ENCODE results near the gene SND1. TPM values are rescaled to one million over a fixed set of nuclear protein-coding genes. Genes with fewer than 3 reads are reported as not detected.
"Not testable (repeated sequence)": the region's sequence is repeated elsewhere in the genome, so short reads cannot be mapped to it uniquely, and the experiment has no call there.

Gene SND1
- polyA plus RNA-seq, 5 donors, result 117 to 170 (median 151) TPM

GRCh38 chr7:128093614-128094570 is 441.9 kb downstream of the SND1 start:
- no peak for DNase-seq

DNA sequence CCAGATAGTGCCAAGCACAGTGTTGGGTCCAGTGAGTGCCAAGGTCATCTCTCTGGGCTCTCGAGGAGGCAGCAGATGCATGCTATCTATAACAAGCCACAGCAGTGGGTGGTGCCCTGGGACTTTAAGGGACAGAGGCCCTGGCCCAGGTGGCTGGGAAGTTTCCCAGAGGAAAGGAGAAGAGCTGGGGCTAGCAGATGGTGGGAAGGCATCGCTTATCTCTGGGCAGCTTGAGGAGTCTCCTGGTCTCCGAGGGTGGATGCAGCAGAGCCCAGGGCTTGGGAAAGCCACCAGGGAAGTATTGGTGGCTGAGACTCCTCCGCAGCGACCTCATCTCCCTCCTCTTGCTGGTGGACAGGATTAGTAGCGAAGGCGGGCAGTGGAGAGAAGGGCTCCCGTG is 442.7 kb downstream of the SND1 start:
- no peak for DNase-seq

- no peak for DNase-seq
Observed at GRCh38 chr7:128097211-128097731, 445.3 kb downstream of the SND1 start.

GRCh38 chr7:128098629-128099028 is 446.6 kb downstream of the SND1 start:
- DNase-seq, result no peak

DNA sequence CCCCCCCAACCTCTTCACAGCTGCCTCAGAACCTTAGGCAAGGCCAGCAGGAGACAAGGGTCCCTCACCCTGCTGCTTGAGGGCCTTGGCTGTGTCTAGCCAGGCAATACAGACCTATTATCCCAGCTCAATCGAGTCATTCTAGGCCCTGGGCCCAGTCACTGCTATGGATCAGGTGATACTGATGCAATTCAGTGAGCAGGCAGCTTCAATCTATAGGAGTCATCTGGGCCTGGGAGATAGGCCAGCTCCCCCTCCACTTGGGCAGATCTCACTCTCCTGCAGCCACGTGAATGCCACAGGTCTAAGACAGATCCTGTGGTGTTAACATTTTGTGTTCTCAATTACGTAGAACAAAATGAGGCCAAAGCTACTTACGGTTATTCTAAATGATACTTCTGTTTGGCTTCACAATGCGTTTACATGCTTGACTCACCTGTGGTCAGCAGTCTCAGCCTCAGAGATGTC is 447.2 kb downstream of the SND1 start:
- no peak for DNase-seq

DNA sequence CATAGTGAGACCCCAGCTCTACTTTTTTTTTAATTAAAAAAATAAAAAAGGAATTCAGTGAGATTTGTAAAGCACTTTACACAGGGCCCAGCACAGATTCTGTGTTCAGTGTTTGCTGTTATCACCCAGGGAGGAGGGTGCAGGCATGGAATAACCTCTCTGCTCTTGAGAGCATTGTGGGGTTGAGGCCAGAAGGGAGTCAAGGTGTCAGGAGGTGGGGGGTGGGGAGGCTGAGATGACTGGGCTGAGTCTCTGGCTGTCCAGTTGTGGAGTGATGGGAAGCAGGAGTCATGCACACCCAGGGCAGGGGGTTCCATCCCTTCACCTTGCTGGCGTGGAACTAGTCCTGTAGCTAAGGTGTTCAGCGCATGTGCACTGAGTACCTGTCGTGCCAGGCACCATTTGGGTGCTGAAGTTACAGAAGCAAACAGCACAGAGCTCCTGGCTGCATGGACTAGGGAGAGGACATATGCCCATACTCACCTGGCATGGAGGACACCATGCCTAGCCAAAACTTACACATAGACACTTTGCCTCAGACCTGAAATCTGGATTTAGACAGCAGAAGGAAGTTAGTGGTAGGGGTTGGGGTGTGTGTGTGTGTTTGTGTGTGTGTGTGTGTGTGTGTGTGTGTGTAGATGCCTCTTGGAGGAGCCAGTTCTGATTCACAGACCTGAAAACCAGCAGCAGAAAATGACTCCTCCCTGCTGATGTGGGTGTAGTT is 448.4 kb downstream of the SND1 start:
- no peak for DNase-seq

- DNase-seq, result no peak
Observed at GRCh38 chr7:128100949-128101713, 449.1 kb downstream of the SND1 start.

- DNase-seq, result no peak
Observed at GRCh38 chr7:128102490-128103291, 450.7 kb downstream of the SND1 start.

DNA sequence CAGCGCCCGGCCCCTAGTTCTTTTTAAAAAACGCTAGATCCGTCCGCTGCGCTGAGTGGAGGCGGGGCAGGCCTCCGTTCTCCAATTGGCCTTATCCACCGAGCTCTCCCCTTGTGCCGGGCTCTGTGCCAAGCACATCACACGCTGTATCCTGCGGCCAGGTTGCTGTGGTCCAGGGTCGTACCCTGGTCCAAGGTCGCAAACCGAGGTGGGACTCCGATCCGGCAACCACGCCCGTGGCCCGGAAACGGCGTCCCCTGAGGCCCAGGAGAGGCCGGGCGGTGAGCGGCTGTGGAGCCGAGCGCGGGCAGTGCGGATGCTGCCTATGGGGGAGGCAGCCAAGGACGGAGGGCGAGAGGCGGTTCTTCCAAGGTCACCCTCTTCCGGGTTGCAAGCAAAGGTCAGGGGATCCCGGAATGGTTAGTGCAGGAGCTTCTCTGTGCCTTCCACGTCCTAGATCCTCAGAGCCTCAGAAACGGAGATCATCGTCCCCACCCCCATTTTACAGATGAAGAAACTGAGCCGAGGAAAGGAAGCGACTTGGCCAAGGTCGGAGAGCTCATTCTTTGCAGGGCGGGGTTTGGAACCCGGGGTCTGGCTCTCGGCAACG is 451.6 kb downstream of the SND1 start:
- no peak for DNase-seq

GRCh38 chr7:128104108-128104742 is 452.2 kb downstream of the SND1 start:
- no peak for DNase-seq

DNA sequence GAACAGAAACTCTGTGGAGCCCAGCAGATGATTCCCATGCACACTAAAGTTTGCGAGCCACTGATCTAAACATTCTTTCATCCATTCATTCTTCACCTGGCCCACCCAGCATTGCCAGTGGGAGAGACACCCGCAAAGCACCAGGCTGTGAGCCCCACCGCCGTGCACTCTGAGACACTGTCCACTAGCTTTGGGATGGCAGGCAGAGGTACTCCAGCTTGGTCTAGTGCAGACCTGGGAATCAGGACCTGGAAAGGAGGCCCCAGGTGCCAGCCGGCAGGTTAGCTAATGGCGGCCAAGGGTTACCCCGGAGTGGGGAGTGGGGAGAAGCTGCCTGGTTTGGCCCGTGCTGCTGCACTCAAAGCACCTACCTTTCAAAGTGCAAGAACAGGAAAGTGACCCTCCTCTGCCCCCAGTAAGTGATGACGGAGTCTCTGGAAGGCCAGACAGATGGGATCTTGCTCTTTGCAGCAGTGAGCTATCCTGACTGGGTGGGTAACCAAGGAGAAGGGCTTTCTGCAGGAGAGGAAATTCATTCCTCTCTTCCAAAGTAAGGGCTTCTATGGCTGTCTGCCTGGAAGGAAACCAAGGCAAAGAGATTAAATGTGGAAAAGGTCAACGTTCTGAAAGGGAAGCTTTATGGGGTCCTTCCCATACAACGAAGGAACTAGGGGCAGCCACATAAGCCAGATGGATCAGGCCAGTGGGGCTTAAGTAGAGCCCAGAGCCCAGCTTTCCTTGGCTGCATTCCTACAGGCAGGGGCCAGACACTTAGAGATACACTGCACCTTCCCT is 453.4 kb downstream of the SND1 start:
- DNase-seq, result no peak

DNA sequence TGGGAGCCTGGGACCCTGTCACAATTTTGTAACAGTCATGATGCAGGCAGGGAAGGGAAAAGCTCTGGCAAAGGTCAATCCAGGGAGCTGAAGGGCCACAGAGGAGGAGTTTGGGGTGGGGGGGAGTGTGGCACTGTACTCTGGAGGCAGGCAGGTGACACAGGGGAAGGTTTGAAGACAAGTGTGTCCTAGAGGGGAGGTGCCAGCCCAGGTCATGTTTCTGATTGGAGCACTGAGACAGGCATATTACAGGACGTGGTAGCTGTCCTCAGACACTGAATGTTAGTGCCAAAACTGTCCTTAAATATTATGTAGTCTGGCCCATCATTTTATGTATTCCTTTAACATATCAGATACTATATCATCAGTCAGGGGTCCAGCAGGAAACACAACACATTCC is 454.8 kb downstream of the SND1 start:
- DNase-seq, result no peak

DNA sequence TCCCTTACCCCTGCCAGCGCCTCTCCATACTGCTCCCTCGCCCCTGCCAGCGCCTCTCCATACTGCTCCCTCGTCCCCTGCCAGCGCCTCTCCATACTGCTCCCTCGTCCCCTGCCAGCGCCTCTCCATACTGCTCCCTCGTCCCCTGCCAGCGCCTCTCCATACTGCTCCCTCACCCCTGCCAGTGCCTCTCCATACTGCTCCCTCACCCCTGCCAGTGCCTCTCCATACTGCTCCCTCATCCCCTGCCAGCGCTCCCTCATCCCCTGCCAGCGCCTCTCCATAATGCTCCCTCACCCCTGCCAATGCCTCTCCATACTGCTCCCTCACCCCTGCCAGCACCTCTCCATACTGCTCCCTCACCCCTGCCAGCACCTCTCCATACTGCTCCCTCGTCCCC is 455.5 kb downstream of the SND1 start:
- DNase-seq, result not testable (repeated sequence)

- DNase-seq, result no peak
Observed at GRCh38 chr7:128108129-128108528, 456.1 kb downstream of the SND1 start.

DNA sequence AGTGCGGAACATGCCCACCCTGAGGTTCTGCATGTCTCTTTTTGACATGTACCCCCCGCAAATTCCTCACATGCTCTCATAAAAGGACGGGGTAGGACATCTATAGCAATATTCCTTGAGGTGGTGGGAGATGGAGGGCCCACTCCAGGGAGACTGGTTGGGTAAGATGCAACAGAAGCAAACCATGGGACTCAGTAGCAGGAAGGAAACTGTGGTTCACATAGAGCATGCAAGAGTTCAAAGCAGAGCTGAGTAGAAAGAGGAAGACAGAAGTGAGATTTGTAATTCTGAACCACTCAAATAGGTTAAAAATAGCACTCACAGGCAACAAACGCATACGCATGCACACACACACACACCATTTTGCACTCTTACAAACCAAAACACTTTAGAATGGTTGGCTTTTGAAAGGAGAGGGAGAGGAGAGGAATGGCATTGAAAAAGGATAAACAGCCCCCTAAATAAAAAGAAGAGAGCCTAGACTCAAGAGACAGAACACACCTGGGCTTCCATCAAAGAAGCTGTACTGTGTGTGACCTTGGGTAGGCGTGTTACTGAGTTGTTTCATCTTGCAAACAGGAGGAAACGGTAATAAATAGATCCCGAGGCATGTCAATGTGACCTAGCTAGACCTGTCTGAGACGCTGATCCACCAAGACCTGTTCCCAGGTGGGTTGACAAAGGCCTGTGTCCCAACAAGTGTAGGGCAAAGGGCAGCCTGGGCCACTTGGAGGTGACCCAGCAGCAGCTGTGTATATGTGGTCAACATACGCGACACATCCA is 456.8 kb downstream of the SND1 start:
- no peak for DNase-seq

- DNase-seq, result not testable (repeated sequence)
Observed at GRCh38 chr7:128109424-128109969, 457.5 kb downstream of the SND1 start.

GRCh38 chr7:128110641-128111364 is 458.8 kb downstream of the SND1 start:
- no peak for DNase-seq
